Liver (tissue), 9 donors: ENCODE results near the gene NDST1. TPM values are rescaled to one million over a fixed set of nuclear protein-coding genes. Genes with fewer than 3 reads are reported as not detected.

Experiments used
- DNase-seq: peaks from one replicate; pipeline ENCODE4 v3.0.0-alpha.2; 2017; ENCODE audit warnings: low spot score
- H3K27ac ChIP-seq, 2 donors: one replicate each; pipeline ENCODE4 v1.7.0; 2013; ENCODE audit warnings: inconsistent platforms in 2 of 2, low read length in 2 of 2, control low read depth in 1 of 2, low read depth in 1 of 2, mild to moderate bottlenecking in 1 of 2
- H3K27me3 ChIP-seq, 4 donors: one replicate each; pipeline versions ENCODE4 v1.6.1 to v1.7.0; 2013; ENCODE audit warnings: low read length in 3 of 4, inconsistent platforms in 1 of 4, mild to moderate bottlenecking in 1 of 4, moderate library complexity in 1 of 4; ENCODE audit not compliant: control insufficient read depth in 4 of 4, insufficient read depth in 4 of 4
- H3K36me3 ChIP-seq, 4 donors: one replicate each; pipeline versions ENCODE4 v1.6.1 to v1.7.0; 2013; ENCODE audit warnings: low read length in 3 of 4, mild to moderate bottlenecking in 3 of 4, low read depth in 1 of 4, moderate library complexity in 1 of 4; ENCODE audit not compliant: control insufficient read depth in 4 of 4, insufficient read depth in 3 of 4
- H3K4me1 ChIP-seq, 4 donors: one replicate each; pipeline versions ENCODE4 v1.6.1 to v1.7.0; 2013; ENCODE audit warnings: low read length in 3 of 4, mild to moderate bottlenecking in 3 of 4, moderate library complexity in 1 of 4; ENCODE audit not compliant: control insufficient read depth in 4 of 4, insufficient read depth in 4 of 4
- H3K4me3 ChIP-seq, 3 donors: one replicate each; pipeline versions ENCODE4 v1.6.1 to v1.7.0; 2013; ENCODE audit warnings: low read length in 3 of 3, control low read depth in 1 of 3, low read depth in 1 of 3, mild to moderate bottlenecking in 1 of 3
- H3K9ac ChIP-seq, 2 donors: one replicate each; pipeline ENCODE4 v1.7.0; 2013; ENCODE audit warnings: low read length in 2 of 2, mild to moderate bottlenecking in 2 of 2, moderate library complexity in 2 of 2, control low read depth in 1 of 2, low read depth in 1 of 2
- H3K9me3 ChIP-seq, 4 donors: one replicate each; pipeline versions ENCODE4 v1.6.1 to v1.7.0; 2013; ENCODE audit warnings: low read length in 3 of 4; ENCODE audit not compliant: control insufficient read depth in 4 of 4
- EGR1 ChIP-seq, 2 donors: IDR thresholded peaks; 2 replicates each; pipeline ENCODE4 v1.6.1; 2016 to 2018; ENCODE audit warnings: antibody characterized with exemption in 2 of 2, low read depth in 2 of 2
- FOXA1 ChIP-seq: IDR thresholded peaks from 2 replicates; pipeline ENCODE4 v1.6.1; 2016; ENCODE audit warnings: antibody characterized with exemption
- FOXA2 ChIP-seq: IDR thresholded peaks from 2 replicates; pipeline ENCODE4 v1.6.1; 2016; ENCODE audit warnings: antibody characterized with exemption
- GABPA ChIP-seq, 2 donors: IDR thresholded peaks in 1 of 2; conservative IDR thresholded peaks in 1 of 2; 2 replicates each; pipeline ENCODE4 v1.6.1; 2016; ENCODE audit warnings: antibody characterized with exemption in 2 of 2, mild to moderate bottlenecking in 1 of 2, moderate library complexity in 1 of 2
- HNF4A ChIP-seq, 2 donors: conservative IDR thresholded peaks; 2 replicates each; pipeline ENCODE4 v1.6.1; 2016; ENCODE audit warnings: antibody characterized with exemption in 2 of 2, mild to moderate bottlenecking in 2 of 2
- HNF4G ChIP-seq: IDR thresholded peaks from 2 replicates; pipeline ENCODE4 v1.6.1; 2016; ENCODE audit warnings: antibody characterized with exemption
- JUND ChIP-seq, 2 donors: IDR thresholded peaks; 2 replicates each; pipeline ENCODE4 v1.6.1; 2016; ENCODE audit warnings: antibody characterized with exemption in 2 of 2
- MAX ChIP-seq: IDR thresholded peaks from 2 replicates; pipeline ENCODE4 v1.6.1; 2016; ENCODE audit warnings: antibody characterized with exemption
- NR2F2 ChIP-seq: IDR thresholded peaks from 2 replicates; pipeline ENCODE4 v1.6.1; 2016; ENCODE audit warnings: antibody characterized with exemption
- RAD21 ChIP-seq, 2 donors: IDR thresholded peaks; 2 replicates each; pipeline ENCODE4 v1.6.1; 2016; ENCODE audit warnings: antibody characterized with exemption in 2 of 2, mild to moderate bottlenecking in 2 of 2
- RXRA ChIP-seq, 2 donors: IDR thresholded peaks; 2 replicates each; pipeline ENCODE4 v1.6.1; 2017 to 2018; ENCODE audit warnings: antibody characterized with exemption in 2 of 2, mild to moderate bottlenecking in 1 of 2
- SP1 ChIP-seq: IDR thresholded peaks from 2 replicates; pipeline ENCODE4 v1.6.1; 2018; ENCODE audit warnings: antibody characterized with exemption, mild to moderate bottlenecking
- TAF1 ChIP-seq: conservative IDR thresholded peaks from 2 replicates; pipeline ENCODE4 v1.6.1; 2016; ENCODE audit warnings: antibody characterized with exemption, mild to moderate bottlenecking
- YY1 ChIP-seq: IDR thresholded peaks from 2 replicates; pipeline ENCODE4 v1.6.1; 2016; ENCODE audit warnings: antibody characterized with exemption, mild to moderate bottlenecking
- WGBS: extraction: QIAGEN DNeasy Blood & Tissue Kit; methylation state at CpG from one replicate; pipeline ENCODE4 v1.1.7; 2013; 5-methylcytosine and 5-hydroxymethylcytosine counted together
- polyA plus RNA-seq, 2 donors: library from polyadenylated mRNA; stranded (reverse) in 1 of 2; unstranded in 1 of 2; fragments of 200-250 nt in 1 of 2; fragments of >200 nt in 1 of 2; fragmentation: Nextera tagmentation in 1 of 2; extraction: Ambion mirVana in 1 of 2; gene quantifications; one replicate each; pipeline versions ENCODE4 v1.2.1 to v1.2.3, GENCODE V29; 2013 to 2015
- total RNA-seq, 2 donors: library from RNA; depleted of rRNA; stranded (reverse); fragments of >200 nt; gene quantifications; one replicate each; pipeline ENCODE4 v1.2.3, GENCODE V29; 2014
- TF ChIP-seq, protein P1 (sequence below): IDR thresholded peaks from 2 replicates; pipeline ENCODE4 v1.6.1; 2016; ENCODE audit warnings: antibody characterized with exemption
- TF ChIP-seq, protein P2 (sequence below): IDR thresholded peaks from 2 replicates; pipeline ENCODE4 v1.6.1; 2016; ENCODE audit warnings: antibody characterized with exemption, mild to moderate bottlenecking
- TF ChIP-seq, protein P3 (sequence below): fragments of 150-350 bp; IDR thresholded peaks from 2 replicates; pipeline ENCODE4 v1.5.1; 2017; ENCODE audit warnings: improper control_type of control experiment, low read depth, low read length; ENCODE audit not compliant: missing input control
- TF ChIP-seq, protein P4 (sequence below): IDR thresholded peaks from 2 replicates; pipeline ENCODE4 v1.6.1; 2016; ENCODE audit warnings: antibody characterized with exemption
- donor health status: healthy.
- donor health status: healthy.
- donor health status: healthy.
- donor health status: healthy.
- donor health status: healthy.

Gene NDST1
- total and polyA plus RNA-seq, 4 donors: 10.3 to 103 (median 39.0) TPM

GRCh38 chr5:150512368-150512747 lies 4.4 kb downstream of the NDST1 start:
- Histone ChIP-seq H3K9ac (peak overlapping the region in 1 of 2 donors; percentile 3), H3K27ac (peak overlapping the region; percentile 90), H3K36me3 (peaks cover 0 to 2% (median under 1%) of the 10 kb centered on the region in 4 donors), H3K4me1 (peaks cover 59 to 91% (median 84%) of the 10 kb centered on the region in 4 donors), H3K27me3 (no peaks in the 10 kb centered on the region), H3K4me3 (no peak overlapping the region), H3K9me3 (no peaks in the 10 kb centered on the region)
- TF ChIP-seq, protein P1, sequence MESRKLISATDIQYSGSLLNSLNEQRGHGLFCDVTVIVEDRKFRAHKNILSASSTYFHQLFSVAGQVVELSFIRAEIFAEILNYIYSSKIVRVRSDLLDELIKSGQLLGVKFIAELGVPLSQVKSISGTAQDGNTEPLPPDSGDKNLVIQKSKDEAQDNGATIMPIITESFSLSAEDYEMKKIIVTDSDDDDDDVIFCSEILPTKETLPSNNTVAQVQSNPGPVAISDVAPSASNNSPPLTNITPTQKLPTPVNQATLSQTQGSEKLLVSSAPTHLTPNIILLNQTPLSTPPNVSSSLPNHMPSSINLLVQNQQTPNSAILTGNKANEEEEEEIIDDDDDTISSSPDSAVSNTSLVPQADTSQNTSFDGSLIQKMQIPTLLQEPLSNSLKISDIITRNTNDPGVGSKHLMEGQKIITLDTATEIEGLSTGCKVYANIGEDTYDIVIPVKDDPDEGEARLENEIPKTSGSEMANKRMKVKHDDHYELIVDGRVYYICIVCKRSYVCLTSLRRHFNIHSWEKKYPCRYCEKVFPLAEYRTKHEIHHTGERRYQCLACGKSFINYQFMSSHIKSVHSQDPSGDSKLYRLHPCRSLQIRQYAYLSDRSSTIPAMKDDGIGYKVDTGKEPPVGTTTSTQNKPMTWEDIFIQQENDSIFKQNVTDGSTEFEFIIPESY: peak; percentile 57
- TF ChIP-seq YY1 (peak; percentile 88), RXRA (IDR thresholded peaks at IDR 0.05) (peak; percentile 87 to 94), HNF4G (no peak), TAF1 (no peak), RAD21 (IDR thresholded peaks at IDR 0.05) (peak; percentile 40 to 55), EGR1 (IDR thresholded peaks at IDR 0.05; ENCODE audit: low read depth in 2 of 2) (peak in 1 of 2 donors; percentile 70), FOXA2 (peak; percentile 95), MAX (peak; percentile 89), SP1 (peak; percentile 52), HNF4A (conservative IDR thresholded peaks at IDR 0.05) (peak; percentile 60 to 76), JUND (IDR thresholded peaks at IDR 0.05) (peak in 1 of 2 donors; percentile 67), GABPA (IDR thresholded peaks at IDR 0.05 in 1 of 2, conservative IDR thresholded peaks at IDR 0.05 in 1 of 2) (no peak), FOXA1 (peak; percentile 83), NR2F2 (peak; percentile 85)
- TF ChIP-seq, protein P2, sequence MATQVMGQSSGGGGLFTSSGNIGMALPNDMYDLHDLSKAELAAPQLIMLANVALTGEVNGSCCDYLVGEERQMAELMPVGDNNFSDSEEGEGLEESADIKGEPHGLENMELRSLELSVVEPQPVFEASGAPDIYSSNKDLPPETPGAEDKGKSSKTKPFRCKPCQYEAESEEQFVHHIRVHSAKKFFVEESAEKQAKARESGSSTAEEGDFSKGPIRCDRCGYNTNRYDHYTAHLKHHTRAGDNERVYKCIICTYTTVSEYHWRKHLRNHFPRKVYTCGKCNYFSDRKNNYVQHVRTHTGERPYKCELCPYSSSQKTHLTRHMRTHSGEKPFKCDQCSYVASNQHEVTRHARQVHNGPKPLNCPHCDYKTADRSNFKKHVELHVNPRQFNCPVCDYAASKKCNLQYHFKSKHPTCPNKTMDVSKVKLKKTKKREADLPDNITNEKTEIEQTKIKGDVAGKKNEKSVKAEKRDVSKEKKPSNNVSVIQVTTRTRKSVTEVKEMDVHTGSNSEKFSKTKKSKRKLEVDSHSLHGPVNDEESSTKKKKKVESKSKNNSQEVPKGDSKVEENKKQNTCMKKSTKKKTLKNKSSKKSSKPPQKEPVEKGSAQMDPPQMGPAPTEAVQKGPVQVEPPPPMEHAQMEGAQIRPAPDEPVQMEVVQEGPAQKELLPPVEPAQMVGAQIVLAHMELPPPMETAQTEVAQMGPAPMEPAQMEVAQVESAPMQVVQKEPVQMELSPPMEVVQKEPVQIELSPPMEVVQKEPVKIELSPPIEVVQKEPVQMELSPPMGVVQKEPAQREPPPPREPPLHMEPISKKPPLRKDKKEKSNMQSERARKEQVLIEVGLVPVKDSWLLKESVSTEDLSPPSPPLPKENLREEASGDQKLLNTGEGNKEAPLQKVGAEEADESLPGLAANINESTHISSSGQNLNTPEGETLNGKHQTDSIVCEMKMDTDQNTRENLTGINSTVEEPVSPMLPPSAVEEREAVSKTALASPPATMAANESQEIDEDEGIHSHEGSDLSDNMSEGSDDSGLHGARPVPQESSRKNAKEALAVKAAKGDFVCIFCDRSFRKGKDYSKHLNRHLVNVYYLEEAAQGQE: peak; percentile 56
- TF ChIP-seq, protein P3, sequence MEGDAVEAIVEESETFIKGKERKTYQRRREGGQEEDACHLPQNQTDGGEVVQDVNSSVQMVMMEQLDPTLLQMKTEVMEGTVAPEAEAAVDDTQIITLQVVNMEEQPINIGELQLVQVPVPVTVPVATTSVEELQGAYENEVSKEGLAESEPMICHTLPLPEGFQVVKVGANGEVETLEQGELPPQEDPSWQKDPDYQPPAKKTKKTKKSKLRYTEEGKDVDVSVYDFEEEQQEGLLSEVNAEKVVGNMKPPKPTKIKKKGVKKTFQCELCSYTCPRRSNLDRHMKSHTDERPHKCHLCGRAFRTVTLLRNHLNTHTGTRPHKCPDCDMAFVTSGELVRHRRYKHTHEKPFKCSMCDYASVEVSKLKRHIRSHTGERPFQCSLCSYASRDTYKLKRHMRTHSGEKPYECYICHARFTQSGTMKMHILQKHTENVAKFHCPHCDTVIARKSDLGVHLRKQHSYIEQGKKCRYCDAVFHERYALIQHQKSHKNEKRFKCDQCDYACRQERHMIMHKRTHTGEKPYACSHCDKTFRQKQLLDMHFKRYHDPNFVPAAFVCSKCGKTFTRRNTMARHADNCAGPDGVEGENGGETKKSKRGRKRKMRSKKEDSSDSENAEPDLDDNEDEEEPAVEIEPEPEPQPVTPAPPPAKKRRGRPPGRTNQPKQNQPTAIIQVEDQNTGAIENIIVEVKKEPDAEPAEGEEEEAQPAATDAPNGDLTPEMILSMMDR: no peak
- TF ChIP-seq, protein P4, sequence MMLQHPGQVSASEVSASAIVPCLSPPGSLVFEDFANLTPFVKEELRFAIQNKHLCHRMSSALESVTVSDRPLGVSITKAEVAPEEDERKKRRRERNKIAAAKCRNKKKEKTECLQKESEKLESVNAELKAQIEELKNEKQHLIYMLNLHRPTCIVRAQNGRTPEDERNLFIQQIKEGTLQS: no peak
- 18% methylated on average over 6 of the region's 6 CpGs for WGBS
- DNase-seq: no peak
